Skeletal muscle satellite cell (primary cell): ENCODE data around the gene GRM3.

Source experiments
- H3K27me3 ChIP-seq: 2 replicates; pipeline ENCODE4 v1.7.0; 2013; ENCODE audit warnings: low read length; ENCODE audit not compliant: control insufficient read depth, insufficient read depth
- H3K36me3 ChIP-seq: 2 replicates; pipeline ENCODE4 v1.7.0; 2013; ENCODE audit warnings: mild to moderate bottlenecking, control low read depth, low read length; ENCODE audit not compliant: insufficient read depth
- H3K4me1 ChIP-seq: 2 replicates; pipeline ENCODE4 v1.7.0; 2013; ENCODE audit warnings: low read length; ENCODE audit not compliant: control insufficient read depth, insufficient read depth
- H3K4me2 ChIP-seq: 2 replicates; pipeline ENCODE4 v1.7.0; 2013; ENCODE audit warnings: mild to moderate bottlenecking, low read length
- H3K4me3 ChIP-seq: 2 replicates; pipeline ENCODE4 v1.7.0; 2013; ENCODE audit warnings: low read length
- H3K9ac ChIP-seq: 2 replicates; pipeline ENCODE4 v1.7.0; 2013; ENCODE audit warnings: mild to moderate bottlenecking, low read depth, low read length, moderate library complexity
- H3K9me3 ChIP-seq: replicated peaks from 2 replicates; pipeline ENCODE4 v1.7.0; 2013; ENCODE audit warnings: mild to moderate bottlenecking, control low read depth, low read length

GRM3 gene

DNA sequence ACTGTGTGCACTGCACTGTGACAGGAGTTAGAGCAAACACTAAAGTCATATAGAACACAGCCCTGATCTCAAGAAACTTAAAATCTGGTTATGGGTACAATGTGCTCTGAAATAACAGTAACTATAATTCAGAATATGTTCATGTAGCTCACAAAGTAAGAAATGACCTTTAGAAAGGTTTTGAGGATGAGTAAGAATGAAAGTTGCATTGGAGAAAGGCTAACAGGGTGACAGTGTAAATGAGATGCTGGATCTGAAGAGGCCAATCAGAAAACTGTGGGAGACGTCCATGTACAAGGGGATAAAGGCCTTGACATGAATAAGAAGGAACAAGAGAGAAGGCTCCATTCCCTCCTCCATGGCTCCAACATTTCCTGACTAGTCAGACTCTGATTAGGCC lies 124.7 kb downstream of the GRM3 start:
- Histone ChIP-seq H3K9me3 (peaks cover 8% of the 10 kb centered on the region), H3K36me3 (no peaks in the 10 kb centered on the region), H3K4me2 (no peak overlapping the region), H3K4me1 (no peaks in the 10 kb centered on the region), H3K9ac (no peak overlapping the region), H3K4me3 (no peak overlapping the region), H3K27me3 (no peaks in the 10 kb centered on the region)

- no peak overlapping the region for H3K4me3 ChIP-seq
- H3K9me3 ChIP-seq: peaks cover 8% of the 10 kb centered on the region
- no peaks in the 10 kb centered on the region for H3K27me3 ChIP-seq
- no peaks in the 10 kb centered on the region for H3K36me3 ChIP-seq
- no peaks in the 10 kb centered on the region for H3K4me1 ChIP-seq
- H3K4me2 ChIP-seq: no peak overlapping the region
- H3K9ac ChIP-seq: no peak overlapping the region
Observed at GRCh38 chr7:86768967-86769760, 125.5 kb downstream of the GRM3 start.

- no peaks in the 10 kb centered on the region for H3K36me3 ChIP-seq
- no peak overlapping the region for H3K4me3 ChIP-seq
- no peak overlapping the region for H3K4me2 ChIP-seq
- H3K9ac ChIP-seq: no peak overlapping the region
- H3K4me1 ChIP-seq: no peaks in the 10 kb centered on the region
- H3K27me3 ChIP-seq: no peaks in the 10 kb centered on the region
- H3K9me3 ChIP-seq: no peaks in the 10 kb centered on the region
Observed at GRCh38 chr7:86773309-86773708, 129.6 kb downstream of the GRM3 start.

DNA sequence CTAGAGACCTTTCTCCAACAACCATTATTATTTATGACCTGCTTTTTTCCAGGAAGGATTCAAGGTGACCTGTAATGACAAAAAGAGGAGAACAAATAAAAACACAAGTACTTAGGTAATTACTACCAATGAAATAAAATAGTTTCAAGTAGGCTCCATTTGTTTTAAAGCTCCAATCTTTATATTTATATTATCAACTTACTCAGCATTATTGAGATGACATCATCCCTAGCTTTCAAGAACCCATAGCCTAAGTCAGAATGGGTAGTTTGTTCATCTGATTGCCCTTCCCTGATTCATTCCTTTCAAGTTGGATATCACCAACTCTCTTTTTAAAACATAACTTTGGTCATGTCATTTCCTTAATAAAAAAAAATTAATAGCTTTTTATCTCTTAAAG lies 131.5 kb downstream of the GRM3 start:
- Histone ChIP-seq H3K4me3 (no peak overlapping the region), H3K9ac (no peak overlapping the region), H3K9me3 (no peaks in the 10 kb centered on the region), H3K4me2 (no peak overlapping the region), H3K27me3 (no peaks in the 10 kb centered on the region), H3K36me3 (no peaks in the 10 kb centered on the region), H3K4me1 (no peaks in the 10 kb centered on the region)

- H3K27me3 ChIP-seq: no peaks in the 10 kb centered on the region
- no peaks in the 10 kb centered on the region for H3K4me1 ChIP-seq
- no peaks in the 10 kb centered on the region for H3K9me3 ChIP-seq
- H3K36me3 ChIP-seq: no peaks in the 10 kb centered on the region
- no peak overlapping the region for H3K9ac ChIP-seq
- H3K4me2 ChIP-seq: no peak overlapping the region
- H3K4me3 ChIP-seq: no peak overlapping the region
Observed at GRCh38 chr7:86776136-86776535, 132.4 kb downstream of the GRM3 start.

DNA sequence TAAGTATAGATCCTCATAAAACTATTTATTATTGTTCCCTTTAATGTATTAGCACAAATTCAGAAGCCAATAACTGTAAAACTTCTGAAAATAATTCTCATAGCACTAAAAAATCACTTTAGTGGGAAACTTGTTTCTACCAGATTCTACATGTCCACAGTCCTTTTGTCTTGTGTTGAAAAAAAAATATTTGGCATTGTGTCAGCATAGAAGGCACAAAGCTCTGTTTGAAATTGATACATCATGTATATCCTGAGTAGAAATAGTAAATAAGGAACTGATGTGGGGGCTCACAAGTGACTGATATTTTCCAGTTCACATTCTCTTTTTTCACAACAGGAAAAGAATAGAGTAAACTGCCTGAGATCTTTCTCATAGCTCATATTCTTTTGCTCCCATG lies 134.6 kb downstream of the GRM3 start:
- no peaks in the 10 kb centered on the region for H3K36me3 ChIP-seq
- no peak overlapping the region for H3K4me2 ChIP-seq
- no peak overlapping the region for H3K4me3 ChIP-seq
- H3K4me1 ChIP-seq: no peaks in the 10 kb centered on the region
- H3K27me3 ChIP-seq: no peaks in the 10 kb centered on the region
- H3K9ac ChIP-seq: no peak overlapping the region
- no peaks in the 10 kb centered on the region for H3K9me3 ChIP-seq

- Histone ChIP-seq H3K9ac (no peak overlapping the region), H3K9me3 (no peaks in the 10 kb centered on the region)
Observed at GRCh38 chr7:86784765-86785164, 141.1 kb downstream of the GRM3 start.

GRCh38 chr7:86785641-86786040 lies 141.9 kb downstream of the GRM3 start:
- H3K9ac ChIP-seq: no peak overlapping the region
- H3K36me3 ChIP-seq: no peaks in the 10 kb centered on the region
- H3K4me3 ChIP-seq: no peak overlapping the region
- H3K9me3 ChIP-seq: no peaks in the 10 kb centered on the region
- H3K4me2 ChIP-seq: no peak overlapping the region
- no peaks in the 10 kb centered on the region for H3K27me3 ChIP-seq
- H3K4me1 ChIP-seq: no peaks in the 10 kb centered on the region

More at GRCh38 chr7:86784765-86785164, 141.1 kb downstream of the GRM3 start:
- H3K4me2 ChIP-seq: no peak overlapping the region
- no peaks in the 10 kb centered on the region for H3K36me3 ChIP-seq
- H3K4me1 ChIP-seq: no peaks in the 10 kb centered on the region
- H3K27me3 ChIP-seq: no peaks in the 10 kb centered on the region
- H3K4me3 ChIP-seq: no peak overlapping the region

- H3K27me3 ChIP-seq: no peaks in the 10 kb centered on the region
- no peak overlapping the region for H3K4me3 ChIP-seq
- H3K4me1 ChIP-seq: no peaks in the 10 kb centered on the region
- H3K4me2 ChIP-seq: no peak overlapping the region
- no peaks in the 10 kb centered on the region for H3K9me3 ChIP-seq
- H3K36me3 ChIP-seq: no peaks in the 10 kb centered on the region
- H3K9ac ChIP-seq: no peak overlapping the region
Observed at GRCh38 chr7:86786376-86786775, 142.7 kb downstream of the GRM3 start.

DNA sequence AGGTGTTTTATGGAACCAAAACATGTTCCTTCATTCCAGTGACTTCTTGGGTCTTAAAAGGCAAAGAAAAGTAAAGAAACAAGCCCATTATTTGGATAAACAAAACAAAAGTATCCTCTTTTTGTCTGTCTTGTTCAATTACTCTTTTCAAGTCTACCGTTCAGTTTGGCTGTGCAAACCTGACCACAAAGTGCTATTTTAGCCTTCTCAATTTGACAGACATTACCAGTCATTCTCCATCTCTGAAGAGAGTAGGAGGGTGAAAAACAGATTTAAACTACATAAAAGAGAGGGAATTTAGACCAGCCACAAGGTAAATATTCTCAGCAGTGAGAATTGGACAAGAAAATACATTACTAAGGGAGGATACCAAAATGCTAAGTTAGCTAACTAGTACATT lies 145.2 kb downstream of the GRM3 start:
- no peaks in the 10 kb centered on the region for H3K36me3 ChIP-seq
- no peaks in the 10 kb centered on the region for H3K4me1 ChIP-seq
- no peak overlapping the region for H3K4me2 ChIP-seq

GRCh38 chr7:86790383-86790782 lies 146.7 kb downstream of the GRM3 start:
- H3K36me3 ChIP-seq: no peaks in the 10 kb centered on the region
- no peak overlapping the region for H3K4me2 ChIP-seq
- H3K4me3 ChIP-seq: no peak overlapping the region

More for the DNA sequence above, 145.2 kb downstream of the GRM3 start:
- no peaks in the 10 kb centered on the region for H3K27me3 ChIP-seq
- H3K9me3 ChIP-seq: no peaks in the 10 kb centered on the region
- no peak overlapping the region for H3K9ac ChIP-seq
- H3K4me3 ChIP-seq: no peak overlapping the region

GRCh38 chr7:86792260-86792659 lies 148.6 kb downstream of the GRM3 start:
- Histone ChIP-seq H3K36me3 (no peaks in the 10 kb centered on the region), H3K4me2 (no peak overlapping the region), H3K9ac (no peak overlapping the region), H3K27me3 (no peaks in the 10 kb centered on the region), H3K9me3 (no peaks in the 10 kb centered on the region), H3K4me1 (no peaks in the 10 kb centered on the region), H3K4me3 (no peak overlapping the region)

More at GRCh38 chr7:86790383-86790782, 146.7 kb downstream of the GRM3 start:
- H3K4me1 ChIP-seq: no peaks in the 10 kb centered on the region
- H3K27me3 ChIP-seq: no peaks in the 10 kb centered on the region
- H3K9ac ChIP-seq: no peak overlapping the region
- H3K9me3 ChIP-seq: no peaks in the 10 kb centered on the region
